Measurements from ENCODE around the gene COL11A2.

COL11A2 gene

GRCh38 chr6:33116841-33117711 is 75.2 kb downstream of the COL11A2 start:
- no peaks in the 10 kb centered on the region for H3F3A ChIP-seq (ENCODE audit: insufficient read depth)
- H3K79me2 ChIP-seq (ENCODE audit: insufficient read depth, low read length), result no peaks in the 10 kb centered on the region
- H3K9ac ChIP-seq (ENCODE audit: low read length), result no peak overlapping the region
- H3K4me2 ChIP-seq (ENCODE audit: low read depth, low read length, poor library complexity, severe bottlenecking), result no peak overlapping the region
- H3K9me2 ChIP-seq (replicated peaks; ENCODE audit: insufficient read depth, low read length), result no peaks in the 10 kb centered on the region
- no peaks in the 10 kb centered on the region for H3K9me3 ChIP-seq (ENCODE audit: insufficient read depth, low read length)
- no peak overlapping the region for H3K27ac ChIP-seq (ENCODE audit: low read depth, low read length)
- H4K20me1 ChIP-seq (ENCODE audit: low read depth, low read length), result no peaks in the 10 kb centered on the region
- H3K36me3 ChIP-seq (ENCODE audit: low read length), result no peaks in the 10 kb centered on the region
- no peak for TF ChIP-seq EZH2phosphoT487 (conservative IDR thresholded peaks at IDR 0.05; ENCODE audit: low read length)
- TF ChIP-seq, protein P1, sequence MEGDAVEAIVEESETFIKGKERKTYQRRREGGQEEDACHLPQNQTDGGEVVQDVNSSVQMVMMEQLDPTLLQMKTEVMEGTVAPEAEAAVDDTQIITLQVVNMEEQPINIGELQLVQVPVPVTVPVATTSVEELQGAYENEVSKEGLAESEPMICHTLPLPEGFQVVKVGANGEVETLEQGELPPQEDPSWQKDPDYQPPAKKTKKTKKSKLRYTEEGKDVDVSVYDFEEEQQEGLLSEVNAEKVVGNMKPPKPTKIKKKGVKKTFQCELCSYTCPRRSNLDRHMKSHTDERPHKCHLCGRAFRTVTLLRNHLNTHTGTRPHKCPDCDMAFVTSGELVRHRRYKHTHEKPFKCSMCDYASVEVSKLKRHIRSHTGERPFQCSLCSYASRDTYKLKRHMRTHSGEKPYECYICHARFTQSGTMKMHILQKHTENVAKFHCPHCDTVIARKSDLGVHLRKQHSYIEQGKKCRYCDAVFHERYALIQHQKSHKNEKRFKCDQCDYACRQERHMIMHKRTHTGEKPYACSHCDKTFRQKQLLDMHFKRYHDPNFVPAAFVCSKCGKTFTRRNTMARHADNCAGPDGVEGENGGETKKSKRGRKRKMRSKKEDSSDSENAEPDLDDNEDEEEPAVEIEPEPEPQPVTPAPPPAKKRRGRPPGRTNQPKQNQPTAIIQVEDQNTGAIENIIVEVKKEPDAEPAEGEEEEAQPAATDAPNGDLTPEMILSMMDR (IDR thresholded peaks at IDR 0.05; ENCODE audit: insufficient read depth, low read length, poor library complexity, severe bottlenecking), result no peak
- H3K27me3 ChIP-seq (ENCODE audit: low read length), result no peaks in the 10 kb centered on the region
- H3K4me3 ChIP-seq (ENCODE audit: insufficient read depth, low read length, poor library complexity, severe bottlenecking), result no peak overlapping the region
- no peak overlapping the region for H2AFZ ChIP-seq (ENCODE audit: low read depth, low read length, severe bottlenecking)

- no peak overlapping the region for H3K9ac ChIP-seq (ENCODE audit: low read length)
- no peak overlapping the region for H3K4me3 ChIP-seq (ENCODE audit: insufficient read depth, low read length, poor library complexity, severe bottlenecking)
- H3K9me2 ChIP-seq (replicated peaks; ENCODE audit: insufficient read depth, low read length), result no peaks in the 10 kb centered on the region
- H2AFZ ChIP-seq (ENCODE audit: low read depth, low read length, severe bottlenecking), result no peak overlapping the region
- no peaks in the 10 kb centered on the region for H3K79me2 ChIP-seq (ENCODE audit: insufficient read depth, low read length)
- no peak overlapping the region for H3K4me2 ChIP-seq (ENCODE audit: low read depth, low read length, poor library complexity, severe bottlenecking)
- no peaks in the 10 kb centered on the region for H3K27me3 ChIP-seq (ENCODE audit: low read length)
- no peaks in the 10 kb centered on the region for H4K20me1 ChIP-seq (ENCODE audit: low read depth, low read length)
- no peaks in the 10 kb centered on the region for H3F3A ChIP-seq (ENCODE audit: insufficient read depth)
- TF ChIP-seq, protein P1 (IDR thresholded peaks at IDR 0.05; ENCODE audit: insufficient read depth, low read length, poor library complexity, severe bottlenecking), result no peak
- no peak for TF ChIP-seq EZH2phosphoT487 (conservative IDR thresholded peaks at IDR 0.05; ENCODE audit: low read length)
- H3K27ac ChIP-seq (ENCODE audit: low read depth, low read length), result no peak overlapping the region
- no peaks in the 10 kb centered on the region for H3K9me3 ChIP-seq (ENCODE audit: insufficient read depth, low read length)
- no peaks in the 10 kb centered on the region for H3K36me3 ChIP-seq (ENCODE audit: low read length)
These were observed 75.8 kb downstream of the COL11A2 start for GRCh38 chr6:33116417-33116816.

GRCh38 chr6:33114406-33114805 is 77.9 kb downstream of the COL11A2 start:
- no peaks in the 10 kb centered on the region for H3F3A ChIP-seq (ENCODE audit: insufficient read depth)
- H2AFZ ChIP-seq (ENCODE audit: low read depth, low read length, severe bottlenecking), result no peak overlapping the region
- no peaks in the 10 kb centered on the region for H3K9me3 ChIP-seq (ENCODE audit: insufficient read depth, low read length)
- no peak overlapping the region for H3K4me3 ChIP-seq (ENCODE audit: insufficient read depth, low read length, poor library complexity, severe bottlenecking)
- TF ChIP-seq, protein P1 (IDR thresholded peaks at IDR 0.05; ENCODE audit: insufficient read depth, low read length, poor library complexity, severe bottlenecking), result no peak
- TF ChIP-seq EZH2phosphoT487 (conservative IDR thresholded peaks at IDR 0.05; ENCODE audit: low read length), result no peak
- no peaks in the 10 kb centered on the region for H3K36me3 ChIP-seq (ENCODE audit: low read length)
- H4K20me1 ChIP-seq (ENCODE audit: low read depth, low read length), result no peaks in the 10 kb centered on the region
- no peaks in the 10 kb centered on the region for H3K27me3 ChIP-seq (ENCODE audit: low read length)
- H3K9me2 ChIP-seq (replicated peaks; ENCODE audit: insufficient read depth, low read length), result no peaks in the 10 kb centered on the region
- H3K4me2 ChIP-seq (ENCODE audit: low read depth, low read length, poor library complexity, severe bottlenecking), result no peak overlapping the region
- H3K9ac ChIP-seq (ENCODE audit: low read length), result no peak overlapping the region
- H3K79me2 ChIP-seq (ENCODE audit: insufficient read depth, low read length), result no peaks in the 10 kb centered on the region
- H3K27ac ChIP-seq (ENCODE audit: low read depth, low read length), result no peak overlapping the region

All from SU-DHL-6 (cell line).